ENCODE measurements around the gene CCDC187.
"Not testable (repeated sequence)": the region's sequence is repeated elsewhere in the genome, so short reads cannot be mapped to it uniquely, and the experiment has no call there.

CCDC187 gene

DNA sequence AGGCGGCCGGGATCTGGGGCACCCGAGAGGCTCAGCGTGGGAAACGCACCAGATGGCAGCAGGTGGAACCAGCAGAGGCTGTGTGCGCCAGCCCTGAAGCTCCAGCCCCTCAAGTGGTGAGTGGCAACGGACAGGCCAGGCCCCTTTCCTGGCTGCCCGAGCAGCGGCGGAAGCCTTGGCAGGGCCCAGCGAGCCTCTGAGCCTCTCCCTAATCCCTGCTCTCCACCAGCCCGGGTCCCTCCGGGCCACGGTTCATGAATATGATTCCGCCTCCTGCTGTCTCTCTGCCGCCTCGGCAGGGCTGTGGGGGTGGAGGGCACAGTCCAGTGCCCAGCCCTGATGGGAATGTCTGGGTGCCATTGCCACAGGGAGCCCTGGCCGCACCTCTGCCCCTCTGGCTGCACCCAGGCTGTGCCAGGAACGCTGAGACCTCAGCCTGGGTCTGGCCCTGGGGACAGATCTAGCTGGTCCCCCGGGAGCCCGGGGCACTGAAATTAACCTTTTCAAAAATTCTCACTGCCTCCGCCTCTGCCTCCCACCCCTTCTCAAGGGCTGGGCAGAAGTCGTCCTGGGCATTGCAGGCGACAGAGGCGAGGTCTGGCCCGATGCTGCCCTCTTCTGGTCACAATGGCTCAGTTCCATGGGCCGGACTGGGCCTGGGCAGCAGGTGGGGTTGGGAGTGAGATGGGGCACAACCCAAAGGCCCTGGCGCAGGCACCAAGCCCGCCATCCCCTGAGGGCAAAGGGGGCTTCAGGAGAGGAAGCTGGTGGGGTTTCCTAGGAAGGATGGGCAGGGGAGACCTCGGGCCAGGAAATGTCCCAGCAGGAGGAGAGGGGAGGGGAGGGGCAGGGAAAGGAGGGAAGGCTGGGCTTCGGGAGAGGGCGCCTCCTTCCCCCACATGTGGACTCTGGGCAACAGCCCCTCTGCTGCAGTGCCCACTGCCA, 20.3 kb downstream of the CCDC187 start:
- peak; percentile 72 for DNase-seq

DNA sequence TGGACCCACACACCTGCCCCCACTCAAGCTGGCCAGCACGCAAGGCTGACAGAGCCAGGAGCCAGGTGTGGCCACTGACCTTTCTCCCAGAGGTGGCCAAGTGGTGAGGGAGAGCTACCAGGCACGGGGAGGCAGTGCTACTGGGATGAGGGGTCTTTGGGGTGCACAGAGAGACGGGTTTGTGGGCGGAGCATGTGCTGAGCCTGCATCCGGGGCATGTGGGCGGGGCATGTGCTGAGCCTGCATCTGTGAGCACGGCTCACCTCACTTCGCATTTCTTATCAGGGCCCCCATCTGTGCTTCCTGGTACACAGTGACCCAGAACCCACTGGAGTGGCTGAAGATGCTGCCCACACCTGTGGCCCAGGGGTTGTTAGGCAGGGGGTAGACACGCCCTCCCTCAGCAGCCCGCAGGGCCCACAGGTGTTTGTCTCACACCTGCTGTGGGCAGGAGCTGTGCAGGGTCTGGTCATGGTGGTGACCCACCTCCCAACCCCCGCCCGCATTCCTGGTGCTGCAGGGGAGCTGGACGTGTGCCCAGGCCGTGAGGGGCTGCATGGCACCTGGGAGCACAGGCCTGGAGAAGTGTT, 21.5 kb downstream of the CCDC187 start:
- DNase-seq: no peak

DNA sequence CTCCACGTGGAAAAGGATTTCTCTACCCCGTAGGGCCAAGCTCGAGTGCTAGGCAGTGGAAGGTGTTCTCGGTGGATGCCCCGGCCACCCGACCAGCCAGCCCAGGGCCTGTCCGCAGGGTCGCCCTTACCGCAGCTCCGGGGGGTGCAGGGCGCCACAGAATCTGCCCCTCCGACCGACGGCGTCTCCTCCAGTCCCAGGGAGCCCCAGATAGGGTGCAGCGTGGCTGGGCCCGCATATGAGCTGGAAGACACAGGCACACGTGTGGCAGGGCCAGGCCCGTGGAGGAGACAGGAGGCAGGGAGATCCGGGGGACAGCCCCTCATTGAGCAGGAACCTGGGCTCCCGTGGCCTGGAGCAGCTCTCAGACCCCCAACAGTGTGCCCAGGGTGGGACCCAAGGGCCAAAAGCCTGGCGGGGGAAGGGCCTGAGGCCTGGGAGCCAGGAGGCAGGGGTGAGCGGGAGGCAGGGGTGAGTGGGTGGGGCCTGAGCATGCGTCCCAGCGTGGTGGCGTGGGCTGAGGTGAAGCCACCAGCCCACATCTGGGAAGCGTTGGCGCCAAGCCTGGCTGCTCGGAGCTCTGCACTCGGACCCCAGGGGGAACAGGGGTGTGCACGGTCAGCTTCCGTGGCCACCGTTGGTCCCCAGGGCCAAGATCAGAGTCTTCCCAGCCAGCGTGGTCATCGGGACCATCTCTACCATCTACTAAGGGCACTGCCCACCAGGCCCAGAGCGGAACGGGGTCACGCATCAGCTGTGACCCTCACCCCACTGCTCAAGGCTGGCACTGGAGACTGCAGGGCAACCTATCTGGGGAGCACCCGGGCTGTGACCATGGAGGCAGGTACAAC, 22.2 kb downstream of the CCDC187 start:
- DNase-seq: no peak

DNA sequence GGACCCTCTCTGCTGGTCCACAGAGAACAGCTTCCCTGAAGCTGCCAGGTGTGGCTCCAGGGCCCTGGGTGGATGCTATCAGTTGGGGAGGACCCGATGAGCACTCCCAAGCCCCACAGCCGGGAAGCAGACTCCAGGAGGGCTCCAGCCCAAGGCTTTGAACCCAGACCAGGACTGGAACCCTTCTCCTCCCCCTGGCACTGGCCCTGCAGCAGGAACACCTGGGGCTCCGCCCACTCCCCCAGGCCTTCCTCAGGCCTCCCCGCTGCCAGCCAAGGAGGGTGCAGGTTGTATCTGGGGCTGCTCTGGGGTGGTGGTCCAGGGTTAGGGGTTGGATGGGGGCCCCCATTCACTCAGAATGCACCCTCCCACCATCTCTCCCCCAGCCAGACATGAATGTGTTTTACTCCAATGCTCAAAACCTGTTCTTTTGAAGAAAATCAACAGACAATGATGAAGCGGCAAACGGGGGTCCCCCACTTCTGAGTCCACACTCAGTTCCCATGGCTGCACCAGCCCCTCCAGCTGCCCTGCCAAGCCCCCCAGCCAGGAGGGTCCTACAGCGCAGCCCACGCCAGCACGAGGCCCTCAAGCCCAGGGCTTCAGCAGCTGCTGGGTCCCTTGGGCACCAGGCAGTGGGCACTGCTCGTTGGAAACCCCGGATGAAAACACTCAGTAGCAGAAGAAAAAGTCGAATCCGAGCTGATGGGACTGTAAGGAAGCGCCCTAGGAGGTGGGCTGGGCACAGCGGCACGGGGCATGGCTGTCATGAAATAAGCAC, 23.2 kb downstream of the CCDC187 start:
- DNase-seq: no peak

DNA sequence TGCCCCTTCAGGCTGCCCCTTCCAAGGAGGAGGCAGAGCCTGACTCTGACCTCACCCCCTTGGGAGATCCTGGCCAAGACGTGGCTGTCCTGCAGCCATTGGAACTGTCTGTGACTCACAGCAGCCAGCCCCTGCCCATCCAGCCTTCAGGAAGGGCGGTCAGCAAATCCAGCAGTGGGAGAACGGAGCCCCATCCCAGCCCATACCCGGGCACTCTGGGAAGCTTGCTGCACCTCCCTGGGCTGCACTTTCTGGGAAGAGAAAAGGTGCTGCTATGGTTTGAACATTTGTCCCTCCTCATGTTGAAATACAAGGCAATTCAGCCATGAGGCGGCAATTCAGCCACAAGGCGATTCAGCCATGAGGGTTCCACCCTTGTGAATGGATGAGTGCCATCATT, 24.4 kb downstream of the CCDC187 start:
- DNase-seq: no peak

DNA sequence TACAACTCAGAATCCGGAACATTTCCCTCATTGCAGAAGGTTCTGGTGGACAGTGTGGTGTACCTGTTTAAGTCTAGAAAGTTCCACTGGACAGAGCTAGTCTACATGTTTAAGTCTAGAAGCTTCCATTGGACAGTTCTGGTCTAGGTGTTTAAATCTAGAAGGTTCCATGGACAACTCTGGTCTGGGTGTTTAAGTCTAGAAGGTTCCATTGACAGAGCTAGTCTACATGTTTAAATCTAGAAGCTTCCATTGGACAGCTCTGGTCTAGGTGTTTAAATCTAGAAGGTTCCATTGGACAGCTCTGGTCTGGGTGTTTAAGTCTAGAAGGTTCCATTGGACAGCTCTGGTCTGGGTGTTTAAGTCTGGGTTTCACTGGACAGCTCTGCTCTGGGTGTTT, 25.0 kb downstream of the CCDC187 start:
- no peak for DNase-seq

DNA sequence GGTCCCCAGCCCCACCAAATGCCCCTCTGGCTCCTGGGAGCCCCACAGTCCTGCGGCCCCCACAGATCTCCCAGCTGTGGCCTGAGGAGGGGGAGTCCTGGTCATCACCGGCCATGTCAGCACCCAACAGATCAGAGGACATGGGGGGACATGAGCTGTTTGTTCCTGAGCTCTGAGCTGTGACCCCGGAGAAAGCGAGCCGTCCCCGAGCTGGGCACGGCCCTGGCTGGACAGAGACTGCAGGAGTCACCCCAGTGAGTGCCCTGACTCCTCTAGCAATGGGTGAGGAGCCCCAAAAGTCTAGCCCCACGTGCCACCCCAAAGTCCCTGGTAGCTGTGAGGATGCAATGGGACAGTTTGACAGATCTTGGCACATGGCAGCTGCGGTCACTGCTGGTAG, 25.7 kb downstream of the CCDC187 start:
- DNase-seq: no peak

DNA sequence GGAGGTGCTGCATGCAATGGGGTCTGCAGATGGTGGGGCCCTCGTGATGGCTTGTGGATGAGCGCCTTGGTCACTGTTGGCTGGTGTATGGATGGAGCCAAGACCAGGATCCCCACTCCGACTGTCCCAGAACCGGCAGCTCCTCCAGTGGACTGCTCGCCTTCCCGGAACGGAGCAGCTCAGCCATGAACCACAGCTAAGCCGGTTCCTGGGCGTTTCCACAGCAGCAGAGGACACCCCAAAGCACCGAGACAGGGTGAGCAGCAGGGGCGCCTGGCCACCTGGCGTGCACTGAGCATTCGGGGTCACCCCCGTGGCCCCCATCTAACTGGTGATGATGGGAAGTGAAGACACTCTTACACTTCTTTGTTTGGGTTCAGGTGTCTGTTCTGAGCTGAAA, 26.1 kb downstream of the CCDC187 start:
- no peak for DNase-seq

DNA sequence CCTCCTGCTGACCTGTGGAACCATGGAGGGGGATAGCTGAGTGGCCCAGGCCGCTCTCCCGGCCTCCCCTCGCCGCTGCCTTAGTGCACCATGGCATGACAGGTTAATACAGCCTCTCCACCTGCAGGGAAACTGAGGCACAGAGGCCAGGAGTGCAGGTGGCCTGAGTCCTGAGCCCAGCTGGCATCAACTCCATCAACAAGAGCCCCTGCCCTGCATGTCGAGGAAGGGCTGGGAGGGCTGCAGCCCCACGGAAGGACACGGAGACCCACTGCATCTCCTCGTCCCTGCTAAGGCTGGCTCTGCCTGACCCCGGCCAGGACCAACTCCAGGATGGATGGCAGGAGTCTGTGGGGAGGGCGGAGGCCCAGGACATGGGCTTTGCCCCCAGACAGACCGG, 27.2 kb downstream of the CCDC187 start:
- no peak for DNase-seq

DNA sequence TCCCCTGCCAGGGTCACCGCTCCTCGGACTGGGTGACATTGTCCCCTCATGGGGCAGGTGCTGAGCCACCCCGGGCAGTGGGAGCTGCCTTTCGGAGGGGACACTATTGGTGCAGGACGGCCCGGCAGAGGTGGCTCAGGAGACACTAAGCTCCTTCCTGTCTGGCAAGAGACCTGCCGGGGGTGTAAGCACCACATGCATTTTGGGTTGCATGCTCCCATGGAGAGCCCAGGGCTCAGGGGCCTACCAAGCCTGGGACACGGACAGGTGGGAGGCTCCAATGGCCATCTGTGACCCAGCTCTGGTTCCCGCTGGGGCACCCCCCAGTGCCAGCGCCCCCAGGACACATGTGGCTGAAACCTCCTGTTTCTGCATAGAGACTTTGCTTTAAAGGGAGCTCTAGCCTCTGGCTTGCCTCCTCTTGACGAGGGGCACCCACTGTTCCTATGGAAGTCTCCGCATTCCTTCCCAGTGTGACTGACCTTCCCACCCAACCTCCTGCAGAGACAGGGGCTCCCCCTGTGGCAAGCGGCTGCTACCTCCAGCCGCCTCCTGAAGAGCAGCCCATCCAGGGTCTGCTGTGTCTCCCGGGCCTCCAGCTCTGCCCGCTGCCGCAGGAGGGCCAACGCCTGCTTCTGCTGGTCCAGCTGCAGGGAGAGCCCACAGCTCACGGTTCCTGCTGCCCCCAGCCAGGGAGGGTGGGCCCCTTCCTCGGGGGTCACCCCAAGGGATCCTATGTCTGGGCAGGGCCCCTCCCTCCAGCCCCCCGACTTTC, 28.1 kb downstream of the CCDC187 start:
- DNase-seq: no peak

DNA sequence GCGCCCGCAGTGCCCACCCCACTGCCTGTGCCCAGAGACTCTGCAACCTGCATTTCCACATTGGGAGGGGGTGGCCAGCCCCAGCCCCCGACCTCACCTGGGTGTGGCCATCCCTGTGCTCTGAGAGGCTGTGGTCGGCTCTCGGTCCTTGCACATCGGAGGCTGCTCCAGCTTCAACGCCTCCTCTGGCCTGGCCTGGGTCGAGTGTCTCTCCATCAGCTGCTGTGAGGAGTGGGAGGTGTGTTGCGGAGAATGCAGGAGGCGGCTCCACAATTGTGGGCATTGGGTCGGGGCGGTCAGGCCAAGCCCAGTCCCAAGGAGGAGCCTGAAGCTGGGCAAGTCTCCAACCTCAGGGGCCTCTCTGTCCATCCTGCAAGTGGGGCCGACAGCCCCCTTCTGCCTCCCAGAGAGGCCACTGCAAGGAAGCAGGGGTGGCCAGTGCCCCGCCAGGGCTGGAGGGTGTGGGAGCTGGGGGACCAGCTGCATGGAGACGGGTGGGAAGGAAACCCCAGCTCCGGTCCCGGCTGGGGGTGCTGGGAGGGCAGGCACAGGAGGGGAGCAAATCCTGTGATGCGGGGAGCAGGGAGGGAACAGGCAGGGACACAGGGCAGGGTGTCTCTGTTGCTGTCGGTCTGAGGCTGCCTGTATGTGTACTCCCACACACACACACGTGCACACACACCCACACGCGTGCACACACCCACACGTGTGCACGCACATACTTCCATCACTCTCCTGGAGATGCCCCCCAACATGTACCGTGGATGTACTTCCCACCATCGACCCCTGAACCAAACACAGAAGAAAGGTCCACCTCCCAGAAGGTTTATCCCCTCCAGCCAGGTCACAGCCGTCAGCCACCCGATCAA, 28.9 kb downstream of the CCDC187 start:
- no peak for DNase-seq

DNA sequence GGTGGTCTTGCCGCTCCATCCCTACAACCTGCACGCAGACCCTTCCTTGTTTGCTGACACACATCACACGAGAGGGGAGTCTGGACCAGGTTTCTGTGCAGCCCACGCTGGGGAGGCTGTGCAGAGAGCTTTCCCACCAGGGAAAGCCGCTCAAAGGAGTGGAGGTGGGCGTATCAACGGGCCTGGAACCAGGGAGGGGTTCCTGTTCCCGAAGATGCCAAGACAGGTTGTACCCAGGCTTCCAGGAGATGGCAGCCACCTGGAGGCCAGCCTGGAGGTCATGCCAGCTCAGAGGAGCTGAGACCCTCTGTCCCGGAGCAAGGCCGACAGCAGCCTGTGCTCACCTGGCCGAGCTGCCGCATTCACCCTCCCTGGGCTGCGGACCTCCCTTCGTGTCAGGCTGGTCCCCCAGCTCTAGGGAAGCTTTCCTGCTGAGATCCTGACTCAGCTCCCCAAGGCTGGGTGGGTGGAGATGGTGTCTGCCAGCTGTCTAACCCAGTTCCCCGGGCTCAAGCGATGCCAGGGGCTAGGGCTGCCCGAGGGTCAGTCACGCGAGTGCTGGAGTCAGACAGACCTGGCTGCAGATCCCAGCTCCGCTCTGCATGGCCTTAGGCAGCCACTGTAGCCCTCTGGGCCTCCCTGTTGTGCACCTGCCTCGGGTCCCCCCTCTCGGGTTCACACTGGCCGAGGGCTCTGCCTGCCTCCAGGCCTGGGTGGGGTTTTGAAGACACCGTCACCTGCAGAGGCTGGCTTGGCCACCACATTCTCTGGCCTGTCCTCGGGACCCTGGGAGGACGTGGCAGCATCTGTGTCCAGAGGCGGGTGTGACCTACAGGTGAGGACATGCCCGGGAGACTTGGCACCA, 29.7 kb downstream of the CCDC187 start:
- no peak for DNase-seq

DNA sequence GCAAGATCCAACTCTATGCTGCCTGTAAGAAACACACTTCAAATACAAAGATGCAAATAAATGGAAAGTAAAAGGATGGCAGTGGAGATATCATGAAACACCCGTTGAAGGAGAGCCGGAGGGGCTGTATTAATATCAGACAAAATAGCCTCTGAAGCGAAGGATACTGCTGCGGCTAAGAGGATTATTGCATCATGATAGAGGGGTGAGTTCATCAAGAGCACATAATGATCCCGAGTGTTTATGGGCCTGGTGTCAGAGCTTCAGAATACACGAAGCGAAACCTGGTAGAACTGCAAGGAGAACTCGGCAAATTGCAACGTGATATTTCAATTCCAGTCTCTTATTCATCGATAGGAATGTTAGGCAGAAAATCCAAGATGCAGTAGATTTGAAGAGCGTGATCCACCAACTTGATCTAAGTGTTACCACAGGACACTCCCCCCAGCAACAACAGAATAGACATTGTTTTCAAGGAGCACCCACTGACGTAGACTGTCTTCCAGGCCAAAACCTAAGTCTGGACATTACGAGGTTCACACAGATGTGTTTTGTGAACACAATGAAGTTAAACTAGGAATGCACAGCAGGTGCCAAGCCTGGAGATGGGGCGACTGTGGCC, 30.5 kb downstream of the CCDC187 start:
- no peak for DNase-seq

DNA sequence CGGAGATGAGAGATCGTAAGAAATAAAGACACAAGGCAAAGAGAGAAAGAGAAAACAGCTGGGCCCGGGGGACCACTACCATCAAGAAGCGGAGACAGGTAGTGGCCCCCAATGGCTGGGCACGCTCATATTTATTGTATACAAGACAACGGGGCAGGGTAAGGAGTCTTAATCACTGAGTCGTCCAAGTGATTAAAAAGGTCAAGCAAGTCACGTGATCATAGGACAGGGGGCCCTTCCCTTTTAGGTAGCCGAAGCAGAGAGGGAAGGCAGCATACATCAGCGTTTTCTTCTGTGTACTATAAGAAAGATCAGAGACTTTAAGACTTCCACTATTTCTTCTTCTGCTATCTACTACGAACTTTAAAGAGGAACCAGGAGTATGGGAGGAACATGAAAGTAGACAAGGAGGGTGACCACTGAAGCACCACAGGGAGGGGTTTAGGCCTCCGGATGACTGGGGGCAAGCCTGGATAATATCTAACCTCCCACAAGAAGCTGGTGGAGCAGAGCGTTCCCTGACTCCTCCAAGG, 33.7 kb downstream of the CCDC187 start:
- no peak for DNase-seq

DNA sequence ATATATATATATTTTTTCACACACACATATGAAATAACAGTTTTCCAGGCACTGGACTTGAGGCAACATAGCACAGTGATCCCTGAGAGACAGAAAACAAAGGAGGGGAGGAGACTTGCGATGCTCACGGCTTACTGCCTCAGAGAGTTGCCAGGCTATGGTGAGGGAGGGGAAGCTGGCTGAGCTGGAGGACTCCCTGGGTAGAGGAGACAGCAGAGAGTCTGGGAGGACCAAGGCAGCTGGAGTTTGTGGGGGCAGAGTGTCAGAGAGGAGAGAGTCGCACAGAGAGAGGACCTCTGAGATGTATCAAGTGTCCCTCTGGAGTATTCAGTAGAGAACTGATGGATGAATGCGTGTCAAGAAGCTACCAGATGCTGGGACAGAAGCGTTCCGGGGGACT, 35.2 kb downstream of the CCDC187 start:
- DNase-seq: no peak

DNA sequence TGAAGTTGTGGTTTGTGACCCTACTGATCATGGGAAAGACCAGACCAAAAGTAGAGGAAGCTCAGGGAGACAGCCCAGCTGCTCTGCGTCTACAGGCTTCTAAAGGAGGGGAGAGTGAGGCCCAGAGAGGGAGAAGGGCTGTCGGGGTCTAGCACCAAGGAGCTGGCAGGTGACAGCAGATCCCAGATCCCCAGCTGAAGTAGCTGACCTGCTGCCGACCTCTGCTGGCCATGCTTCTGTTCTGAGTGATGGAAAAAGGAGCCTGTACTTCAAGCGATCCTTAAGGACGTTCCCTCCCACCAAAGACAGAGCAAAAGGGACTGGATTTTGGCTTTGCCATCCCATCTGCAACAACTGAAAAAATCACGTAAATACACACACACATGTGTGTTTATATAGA, 35.6 kb downstream of the CCDC187 start:
- no peak for DNase-seq

DNA sequence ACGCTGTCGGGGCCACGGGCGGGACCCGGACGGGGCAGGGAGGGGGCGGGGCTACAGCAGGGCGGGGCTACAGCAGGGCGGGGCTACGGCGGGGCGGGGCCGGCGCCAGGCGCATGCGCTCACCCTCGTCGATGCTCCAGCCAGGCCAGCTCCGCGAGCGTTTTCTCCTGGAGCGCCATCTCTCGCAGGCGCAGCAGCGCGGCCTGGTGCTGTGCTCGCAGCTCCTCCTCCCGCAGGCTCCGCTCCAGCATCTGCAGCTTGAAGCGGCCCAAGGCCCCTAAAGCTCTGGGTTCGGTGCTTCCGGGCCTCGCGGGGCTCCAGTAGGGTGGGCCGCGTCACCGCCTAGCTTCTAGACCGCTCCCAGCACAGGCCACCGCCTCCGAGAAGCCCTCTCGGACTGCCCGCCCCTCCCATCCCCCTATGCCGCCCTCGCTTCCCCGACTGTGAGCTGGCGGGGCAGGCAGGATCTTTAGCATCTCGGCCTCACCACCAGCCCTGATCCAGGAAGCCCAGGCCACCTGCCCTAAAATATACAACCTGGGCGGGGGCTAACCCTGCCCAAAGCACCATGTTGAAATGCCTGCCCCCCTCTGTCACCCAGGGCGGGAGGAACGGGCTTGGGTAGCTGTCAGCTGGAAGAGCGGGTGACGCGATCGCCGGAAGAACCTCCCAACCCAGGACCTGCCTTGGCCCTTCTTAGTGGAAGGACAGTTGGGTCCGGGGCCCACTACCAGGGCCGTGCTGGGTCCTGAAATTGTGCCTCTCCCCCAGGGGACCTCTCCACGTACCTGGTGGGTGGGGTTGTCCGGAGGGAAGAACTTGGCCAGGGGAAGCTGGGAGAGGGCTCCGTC, 36.4 kb downstream of the CCDC187 start:
- peak; percentile 82 for DNase-seq

DNA sequence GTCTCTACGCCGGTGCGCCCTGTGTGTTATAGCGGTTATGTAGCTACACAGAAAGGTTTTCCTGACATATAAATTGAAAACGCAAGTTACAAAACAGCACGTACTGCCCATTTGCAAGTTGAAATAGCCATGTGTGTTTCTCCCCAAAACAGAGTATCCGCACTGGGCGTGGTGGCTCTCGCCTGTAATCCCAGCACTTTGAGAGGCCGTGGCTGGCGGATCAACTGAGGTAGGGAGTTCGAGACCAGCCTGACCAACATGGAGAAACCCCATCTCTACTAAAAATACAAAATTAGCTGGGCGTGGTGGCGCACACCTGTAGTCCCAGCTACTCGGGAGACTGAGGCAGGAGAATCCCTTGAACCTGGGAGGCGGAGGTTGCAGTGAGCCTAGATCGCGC, 37.3 kb downstream of the CCDC187 start:
- DNase-seq: not testable (repeated sequence)

All from stimulated activated CD4-positive, alpha-beta T cell treated with anti-CD3 and anti-CD28 coated beads, Interleukin-4, amount 100 ng/mL, for 1 hour (primary cell).